Astrocyte of the spinal cord (primary cell): ENCODE results near the gene OR52I2.
A peak's percentile ranks its signal among the peaks of the same experiment; 100 is the strongest.

ENCODE experiments used
- DNase-seq: peaks from one replicate; pipeline ENCODE4 v3.0.0; 2011; ENCODE audit warnings: low read depth, low spot score
- H3K4me3 ChIP-seq: 2 replicates; pipeline ENCODE4 v1.5.1; 2011; ENCODE audit warnings: low read depth, mild to moderate bottlenecking, low read length, moderate library complexity
- in situ Hi-C: cut with HindIII; loops from 2 replicates; pipeline ENCODE4 v1.10.0; 2017; ENCODE audit warnings: low sequenced_read_pairs
- TF ChIP-seq, protein P1 (sequence below): IDR thresholded peaks from 2 replicates; pipeline ENCODE4 v1.5.1; 2012; ENCODE audit warnings: low read depth, mild to moderate bottlenecking, low read length, inconsistent platforms

Gene OR52I2

DNA sequence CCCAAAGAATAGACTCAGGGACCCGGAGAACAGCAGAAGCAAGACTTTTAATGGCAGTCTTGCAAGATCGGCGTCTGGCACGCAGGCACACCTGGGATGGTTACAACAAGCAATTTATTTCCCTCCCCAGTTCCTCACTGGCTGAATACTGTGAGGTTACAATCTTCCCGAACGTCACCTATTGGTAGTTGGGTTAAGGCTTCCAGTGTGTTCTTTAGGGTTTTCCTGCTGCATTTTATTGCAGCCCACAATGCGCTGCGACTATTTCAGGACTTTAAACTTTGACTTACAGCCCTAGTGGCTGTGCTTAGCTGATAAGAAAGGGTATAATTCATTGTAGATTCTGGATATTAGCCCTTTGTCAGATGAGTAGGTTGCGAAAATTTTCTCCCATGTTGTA lies 38.0 kb downstream of the OR52I2 start:
- no peak for DNase-seq
- in situ Hi-C loops = no loop called here
- H3K4me3 ChIP-seq = no peak overlapping the region
- TF ChIP-seq, protein P1, sequence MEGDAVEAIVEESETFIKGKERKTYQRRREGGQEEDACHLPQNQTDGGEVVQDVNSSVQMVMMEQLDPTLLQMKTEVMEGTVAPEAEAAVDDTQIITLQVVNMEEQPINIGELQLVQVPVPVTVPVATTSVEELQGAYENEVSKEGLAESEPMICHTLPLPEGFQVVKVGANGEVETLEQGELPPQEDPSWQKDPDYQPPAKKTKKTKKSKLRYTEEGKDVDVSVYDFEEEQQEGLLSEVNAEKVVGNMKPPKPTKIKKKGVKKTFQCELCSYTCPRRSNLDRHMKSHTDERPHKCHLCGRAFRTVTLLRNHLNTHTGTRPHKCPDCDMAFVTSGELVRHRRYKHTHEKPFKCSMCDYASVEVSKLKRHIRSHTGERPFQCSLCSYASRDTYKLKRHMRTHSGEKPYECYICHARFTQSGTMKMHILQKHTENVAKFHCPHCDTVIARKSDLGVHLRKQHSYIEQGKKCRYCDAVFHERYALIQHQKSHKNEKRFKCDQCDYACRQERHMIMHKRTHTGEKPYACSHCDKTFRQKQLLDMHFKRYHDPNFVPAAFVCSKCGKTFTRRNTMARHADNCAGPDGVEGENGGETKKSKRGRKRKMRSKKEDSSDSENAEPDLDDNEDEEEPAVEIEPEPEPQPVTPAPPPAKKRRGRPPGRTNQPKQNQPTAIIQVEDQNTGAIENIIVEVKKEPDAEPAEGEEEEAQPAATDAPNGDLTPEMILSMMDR = no peak

DNA sequence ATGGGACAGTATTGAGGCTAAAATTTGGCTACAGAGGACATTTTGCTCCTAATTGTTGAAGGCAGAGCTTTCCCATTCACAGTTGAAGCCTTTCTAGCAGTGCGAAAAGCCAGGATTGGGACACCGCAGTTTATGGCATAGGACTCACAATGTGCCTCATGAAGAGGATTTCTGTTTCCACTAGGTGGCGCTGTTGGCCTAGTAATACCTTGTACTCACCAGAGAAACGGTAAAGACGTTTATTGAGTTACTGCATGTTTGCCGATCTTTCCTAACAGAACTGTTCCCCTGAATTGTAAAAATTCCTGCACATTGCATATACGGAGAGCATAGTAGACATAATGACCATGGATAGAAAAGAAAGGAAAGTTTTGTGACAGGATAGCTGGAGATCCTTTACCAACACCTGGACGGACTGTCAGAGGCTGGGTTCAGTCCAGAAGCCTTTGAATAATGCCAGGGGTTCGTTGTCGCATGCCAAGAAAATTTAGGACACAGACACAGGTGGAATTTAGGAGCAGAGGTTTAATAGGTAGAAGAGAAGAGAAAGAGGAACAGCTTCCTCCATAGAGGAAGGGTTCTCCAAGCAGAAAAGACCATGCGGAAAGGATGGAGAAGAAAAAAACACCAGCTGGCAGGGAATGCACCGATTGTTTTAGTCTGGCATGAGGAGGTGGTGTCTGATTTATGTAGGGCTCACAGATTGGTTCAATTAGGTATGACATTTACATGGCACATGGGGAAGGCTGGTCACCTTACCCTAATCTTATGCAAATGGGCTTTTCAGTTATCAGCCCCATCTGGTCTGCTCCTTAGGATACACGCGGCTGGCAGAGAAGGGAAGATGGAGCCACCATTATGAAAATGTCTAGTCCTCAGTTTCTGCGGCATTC lies 44.9 kb downstream of the OR52I2 start:
- H3K4me3 ChIP-seq = no peak overlapping the region
- in situ Hi-C loops = no loop called here
- TF ChIP-seq, protein P1 = peak; percentile 57
- peak; percentile 66 for DNase-seq

DNA sequence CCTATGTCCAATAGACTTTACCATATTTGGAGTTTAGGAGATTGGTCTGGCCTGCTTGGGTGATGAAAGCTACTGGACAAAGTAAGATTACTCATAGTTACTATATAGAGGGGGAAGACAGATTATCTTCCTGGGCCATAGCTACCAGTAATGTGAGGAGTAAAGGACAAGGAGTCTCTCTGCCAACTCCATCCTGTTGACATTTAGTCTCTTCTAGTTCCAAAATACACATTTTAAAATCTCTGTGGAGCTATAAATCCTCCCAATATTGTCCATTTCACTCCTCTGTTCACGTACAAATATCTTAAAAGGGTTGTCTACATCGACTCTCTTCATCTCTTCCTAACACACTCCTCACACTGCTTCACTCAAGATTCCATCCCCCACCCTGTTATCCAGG lies 54.6 kb downstream of the OR52I2 start:
- H3K4me3 ChIP-seq = no peak overlapping the region
- TF ChIP-seq, protein P1 = no peak
- in situ Hi-C loops = no loop called here
- no peak for DNase-seq

DNA sequence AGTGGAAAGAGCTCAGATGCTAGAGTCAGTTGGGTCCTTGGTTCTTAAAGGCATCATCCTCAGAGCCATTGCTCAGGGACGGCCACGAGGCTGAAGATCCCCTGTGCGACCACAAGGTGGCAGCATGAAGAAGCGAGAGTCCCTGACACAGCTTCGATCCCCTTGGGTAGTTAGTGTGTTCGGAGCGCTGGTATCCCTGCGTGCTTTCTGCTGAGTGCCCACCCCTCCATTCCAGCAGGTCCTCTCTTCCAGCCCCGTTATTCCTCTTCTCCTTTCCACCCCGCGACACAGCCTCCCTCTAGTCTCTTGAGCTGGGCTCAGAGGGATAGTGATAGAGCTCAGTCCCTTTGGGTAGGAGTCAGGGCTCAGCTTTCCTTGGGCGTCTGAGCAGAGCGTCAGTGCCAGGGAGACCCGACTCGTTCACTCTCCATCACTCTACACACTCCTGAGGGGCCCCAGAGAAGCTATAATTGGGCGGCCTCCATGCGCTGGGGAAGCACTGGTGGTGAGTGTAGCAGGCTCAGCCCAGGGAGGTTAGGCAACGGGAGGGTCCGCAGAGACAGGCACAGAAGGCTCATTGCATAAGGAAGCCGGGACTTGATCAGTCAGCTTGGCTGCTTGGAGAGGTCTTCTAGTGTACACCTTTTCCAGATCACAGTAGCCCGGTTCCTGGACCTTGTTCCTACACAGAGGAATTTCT lies 55.6 kb downstream of the OR52I2 start, which contains the start of gene OR51D1:
OR51D1 (plus strand) TSS at position 516 of the 700 bp plus-strand sequence. CDS start 2,314 bp downstream, outside the sequence.
- no peak within 1 kb of the TSS for H3K4me3 ChIP-seq
- DNase-seq = peak; percentile 63
- in situ Hi-C loops = no loop called here
- TF ChIP-seq, protein P1 = peak; percentile 94

DNA sequence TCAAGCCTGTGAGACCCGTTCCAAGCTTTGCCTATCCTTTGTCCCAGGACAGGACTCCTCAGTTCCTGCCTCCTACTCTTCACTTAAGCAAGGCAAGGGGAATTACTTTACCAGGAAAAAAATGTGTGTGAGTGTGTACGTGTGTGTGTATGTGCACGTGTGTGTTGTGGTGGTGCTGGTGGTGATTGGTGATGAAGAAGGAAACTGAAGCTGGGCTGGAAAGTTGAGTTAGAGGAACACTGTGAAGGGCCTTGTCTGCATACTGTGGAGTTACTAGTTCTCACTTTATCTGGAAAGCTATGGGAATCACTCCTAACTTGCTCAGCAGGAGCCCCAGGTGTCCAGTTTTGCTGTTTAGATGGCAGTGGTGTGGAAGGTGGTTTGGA lies 56.1 kb downstream of the OR52I2 start:
- H3K4me3 ChIP-seq = no peak overlapping the region
- TF ChIP-seq, protein P1 = no peak
- in situ Hi-C loops = no loop called here
- DNase-seq = no peak

DNA sequence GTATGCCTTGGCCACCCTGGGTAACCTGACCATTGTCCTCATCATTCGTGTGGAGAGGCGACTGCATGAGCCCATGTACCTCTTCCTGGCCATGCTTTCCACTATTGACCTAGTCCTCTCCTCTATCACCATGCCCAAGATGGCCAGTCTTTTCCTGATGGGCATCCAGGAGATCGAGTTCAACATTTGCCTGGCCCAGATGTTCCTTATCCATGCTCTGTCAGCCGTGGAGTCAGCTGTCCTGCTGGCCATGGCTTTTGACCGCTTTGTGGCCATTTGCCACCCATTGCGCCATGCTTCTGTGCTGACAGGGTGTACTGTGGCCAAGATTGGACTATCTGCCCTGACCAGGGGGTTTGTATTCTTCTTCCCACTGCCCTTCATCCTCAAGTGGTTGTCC lies 58.4 kb downstream of the OR52I2 start:
- no peak for DNase-seq
- no peak overlapping the region for H3K4me3 ChIP-seq
- in situ Hi-C loops = no loop called here
- TF ChIP-seq, protein P1 = no peak
